ENCODE measurements around the gene PYGM. TPM values are rescaled to one million over a fixed set of nuclear protein-coding genes. Genes with fewer than 3 reads are reported as not detected.

PYGM gene
- total and polyA plus RNA-seq, 2 experiments from 2014 or later, result 1.5 to 3.9 TPM

- TF ChIP-seq ZNF331 (CRISPR knock-in tag; IDR thresholded peaks at IDR 0.05; ENCODE audit: low read depth), result no peak
These were observed at the start of gene PYGM (continued) for GRCh38 chr11:64759722-64760719.

GRCh38 chr11:64805481-64805880 is 45.7 kb upstream of the PYGM start:
- Histone ChIP-seq H3K4me3 (no peak overlapping the region), H3K4me2 (no peak overlapping the region), H3K27ac (ENCODE audit: low read depth) (no peak overlapping the region), H2AFZ (no peak overlapping the region), H3K79me2 (replicated peaks; ENCODE audit: insufficient read depth) (peaks cover 6% of the 10 kb centered on the region; the same call in 1 of the 2 replicates), H3K4me1 (ENCODE audit: insufficient read depth) (peaks cover 8% of the 10 kb centered on the region; the same call in 1 of the 2 replicates), H4K20me1 (replicated peaks; ENCODE audit: insufficient read depth) (0 out of 2 replicates have a peak, but pooled peaks cover 13% of the 10 kb centered on the region), H3K27me3 (ENCODE audit: insufficient read depth) (no peaks in the 10 kb centered on the region), H3K36me3 (ENCODE audit: insufficient read depth) (no peaks in the 10 kb centered on the region), H3K9me2 (ENCODE audit: insufficient read depth) (no peaks in the 10 kb centered on the region), H3F3A (replicated peaks; ENCODE audit: low read depth) (peaks cover 12% of the 10 kb centered on the region)
- H3K4me1 Mint-ChIP-seq, result peaks cover 20% of the 10 kb centered on the region
- no peak overlapping the region for H3K27ac Mint-ChIP-seq
- H3K36me3 Mint-ChIP-seq (ENCODE audit: low read depth), result peaks cover 21% of the 10 kb centered on the region
- ATAC-seq, result no peak
- H3K9me3 Mint-ChIP-seq, result no peaks in the 10 kb centered on the region
- no peak for DNase-seq (ENCODE audit: low spot score)
- H3K4me3 Mint-ChIP-seq, result no peak overlapping the region; the same call in 2 of the 3 replicates
- peaks cover 13% of the 10 kb centered on the region for H3K27me3 Mint-ChIP-seq (ENCODE audit: insufficient read depth, low read depth, poor library complexity)
- TF ChIP-seq ETS1 (IDR thresholded peaks at IDR 0.05), result no peak
- no peak for TF ChIP-seq CTCF (conservative IDR thresholded peaks at IDR 0.05; ENCODE audit: low read depth in 2 of 2)
- TF ChIP-seq CREB1 (CRISPR knock-in tag; IDR thresholded peaks at IDR 0.05; ENCODE audit: low read depth), result no peak
- no peak for TF ChIP-seq POLR2AphosphoS5 (IDR thresholded peaks at IDR 0.05; ENCODE audit: low read depth)
- no peak for TF ChIP-seq REST (IDR thresholded peaks at IDR 0.05; ENCODE audit: unreplicated experiment)
- no peak for TF ChIP-seq NANOG (IDR thresholded peaks at IDR 0.05; ENCODE audit: borderline replicate concordance)
- no peak for TF ChIP-seq ZNF331 (CRISPR knock-in tag; IDR thresholded peaks at IDR 0.05; ENCODE audit: low read depth)
- no peak for TF ChIP-seq EZH2phosphoT487 (IDR thresholded peaks at IDR 0.05; ENCODE audit: unreplicated experiment)
- TF ChIP-seq JUNB (IDR thresholded peaks at IDR 0.05; ENCODE audit: unreplicated experiment), result no peak
- TF ChIP-seq ZNF462 (CRISPR knock-in tag; IDR thresholded peaks at IDR 0.05), result no peak
- no peak for TF ChIP-seq STAT1 (IDR thresholded peaks at IDR 0.05; ENCODE audit: unreplicated experiment)

Measured in GM23338 (cell line).